HEK293 (cell line): ENCODE data around the gene MAML3.

Experiments used
- ZBTB1 ChIP-seq: fragments of 450-650 bp; formaldehyde crosslinking; IDR thresholded peaks from 2 replicates; pipeline ENCODE4 v1.5.1; 2016; ENCODE audit warnings: missing biosample characterization, missing genetic modification characterization
- ZBTB49 ChIP-seq: fragments of 450-650 bp; formaldehyde crosslinking; IDR thresholded peaks from 2 replicates; pipeline ENCODE4 v1.5.1; 2016; ENCODE audit warnings: missing biosample characterization, missing genetic modification characterization, low read depth

GRCh38 chr4:140066031-140066930 lies 87.7 kb downstream of the MAML3 start:
- TF ChIP-seq ZBTB49 (tag by site-specific recombination) (no peak), ZBTB1 (no peak)
